ENCODE results near the gene CDKN2D.

DNA sequence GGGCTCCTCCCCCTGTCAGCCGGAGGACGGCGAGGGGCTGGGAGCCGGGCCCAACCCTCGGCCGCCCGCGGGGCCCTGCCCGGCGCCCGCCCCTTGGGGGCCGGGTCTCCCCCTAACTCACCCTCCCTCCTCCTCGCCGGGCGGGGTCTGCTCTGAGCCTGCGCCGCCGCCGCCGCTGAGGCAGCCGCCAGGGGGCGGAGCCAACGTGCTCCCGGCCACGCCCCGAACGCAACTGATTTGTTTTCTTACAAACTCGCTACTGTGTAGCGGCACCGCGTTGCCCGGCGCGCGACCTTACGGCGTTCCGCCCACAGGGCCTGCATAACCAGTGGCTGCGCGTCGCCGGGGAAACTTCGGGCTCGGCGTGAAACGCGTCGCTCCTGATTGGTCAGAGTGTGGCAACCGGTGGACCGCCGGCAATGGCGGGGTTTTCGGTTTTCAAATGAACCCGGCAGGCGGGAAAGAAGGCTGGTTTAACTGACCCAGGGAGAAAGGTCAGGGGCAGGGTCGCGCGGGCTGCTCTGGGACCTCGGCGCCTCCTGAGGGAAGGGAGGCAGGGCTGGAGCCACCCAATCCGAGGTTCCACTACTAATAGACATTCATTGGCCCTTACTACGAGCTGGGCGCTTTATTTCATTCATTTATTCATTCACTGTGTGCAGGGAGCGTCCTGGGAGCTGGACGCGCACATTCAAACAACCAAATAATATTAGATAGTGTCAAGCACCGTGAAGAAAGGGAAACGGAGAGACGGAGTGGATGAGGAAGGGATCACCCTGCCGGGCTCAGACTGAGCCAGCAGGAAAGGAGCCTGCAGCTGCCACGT, at the start of gene CDKN2D:
- TF ChIP-seq, protein P1, sequence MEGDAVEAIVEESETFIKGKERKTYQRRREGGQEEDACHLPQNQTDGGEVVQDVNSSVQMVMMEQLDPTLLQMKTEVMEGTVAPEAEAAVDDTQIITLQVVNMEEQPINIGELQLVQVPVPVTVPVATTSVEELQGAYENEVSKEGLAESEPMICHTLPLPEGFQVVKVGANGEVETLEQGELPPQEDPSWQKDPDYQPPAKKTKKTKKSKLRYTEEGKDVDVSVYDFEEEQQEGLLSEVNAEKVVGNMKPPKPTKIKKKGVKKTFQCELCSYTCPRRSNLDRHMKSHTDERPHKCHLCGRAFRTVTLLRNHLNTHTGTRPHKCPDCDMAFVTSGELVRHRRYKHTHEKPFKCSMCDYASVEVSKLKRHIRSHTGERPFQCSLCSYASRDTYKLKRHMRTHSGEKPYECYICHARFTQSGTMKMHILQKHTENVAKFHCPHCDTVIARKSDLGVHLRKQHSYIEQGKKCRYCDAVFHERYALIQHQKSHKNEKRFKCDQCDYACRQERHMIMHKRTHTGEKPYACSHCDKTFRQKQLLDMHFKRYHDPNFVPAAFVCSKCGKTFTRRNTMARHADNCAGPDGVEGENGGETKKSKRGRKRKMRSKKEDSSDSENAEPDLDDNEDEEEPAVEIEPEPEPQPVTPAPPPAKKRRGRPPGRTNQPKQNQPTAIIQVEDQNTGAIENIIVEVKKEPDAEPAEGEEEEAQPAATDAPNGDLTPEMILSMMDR (IDR thresholded peaks at IDR 0.05; ENCODE audit: insufficient read depth, low read length, poor library complexity, severe bottlenecking), result no peak
- no peak for TF ChIP-seq EZH2phosphoT487 (conservative IDR thresholded peaks at IDR 0.05; ENCODE audit: low read length)
